ENCODE results near the gene EMP2. TPM values are rescaled to one million over a fixed set of nuclear protein-coding genes. Genes with fewer than 3 reads are reported as not detected.
"Not testable (repeated sequence)": the region's sequence is repeated elsewhere in the genome, so short reads cannot be mapped to it uniquely, and the experiment has no call there.

The EMP2 gene
- total RNA-seq, 1 donor: 31.1 TPM

DNA sequence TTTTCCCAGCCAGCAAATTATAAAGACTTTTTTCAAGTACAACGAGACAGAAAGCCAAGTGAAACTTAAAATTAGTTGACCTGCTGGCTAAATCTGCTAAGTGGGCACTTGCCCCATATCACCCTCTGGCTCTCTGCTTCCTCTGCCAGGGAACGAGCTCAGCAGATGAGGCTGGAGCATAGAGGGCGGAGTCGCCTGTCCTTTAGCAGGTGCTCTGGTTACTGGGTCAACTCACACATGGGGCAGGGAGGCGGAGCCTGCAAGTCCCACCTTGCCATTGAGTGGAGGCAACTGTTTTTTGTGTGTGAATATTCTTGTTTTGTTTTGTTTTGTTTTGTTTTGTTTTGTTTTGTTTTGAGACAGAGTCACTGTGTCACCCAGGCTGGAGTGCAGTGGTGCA is 62.5 kb downstream of the EMP2 start:
- no peak overlapping the region for H3K4me3 ChIP-seq (ENCODE audit: low read depth, low read length)
- no peak for DNase-seq (ENCODE audit: low read depth)
- TF ChIP-seq, protein P1, sequence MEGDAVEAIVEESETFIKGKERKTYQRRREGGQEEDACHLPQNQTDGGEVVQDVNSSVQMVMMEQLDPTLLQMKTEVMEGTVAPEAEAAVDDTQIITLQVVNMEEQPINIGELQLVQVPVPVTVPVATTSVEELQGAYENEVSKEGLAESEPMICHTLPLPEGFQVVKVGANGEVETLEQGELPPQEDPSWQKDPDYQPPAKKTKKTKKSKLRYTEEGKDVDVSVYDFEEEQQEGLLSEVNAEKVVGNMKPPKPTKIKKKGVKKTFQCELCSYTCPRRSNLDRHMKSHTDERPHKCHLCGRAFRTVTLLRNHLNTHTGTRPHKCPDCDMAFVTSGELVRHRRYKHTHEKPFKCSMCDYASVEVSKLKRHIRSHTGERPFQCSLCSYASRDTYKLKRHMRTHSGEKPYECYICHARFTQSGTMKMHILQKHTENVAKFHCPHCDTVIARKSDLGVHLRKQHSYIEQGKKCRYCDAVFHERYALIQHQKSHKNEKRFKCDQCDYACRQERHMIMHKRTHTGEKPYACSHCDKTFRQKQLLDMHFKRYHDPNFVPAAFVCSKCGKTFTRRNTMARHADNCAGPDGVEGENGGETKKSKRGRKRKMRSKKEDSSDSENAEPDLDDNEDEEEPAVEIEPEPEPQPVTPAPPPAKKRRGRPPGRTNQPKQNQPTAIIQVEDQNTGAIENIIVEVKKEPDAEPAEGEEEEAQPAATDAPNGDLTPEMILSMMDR (IDR thresholded peaks at IDR 0.05; ENCODE audit: insufficient read depth, low read length): no peak

DNA sequence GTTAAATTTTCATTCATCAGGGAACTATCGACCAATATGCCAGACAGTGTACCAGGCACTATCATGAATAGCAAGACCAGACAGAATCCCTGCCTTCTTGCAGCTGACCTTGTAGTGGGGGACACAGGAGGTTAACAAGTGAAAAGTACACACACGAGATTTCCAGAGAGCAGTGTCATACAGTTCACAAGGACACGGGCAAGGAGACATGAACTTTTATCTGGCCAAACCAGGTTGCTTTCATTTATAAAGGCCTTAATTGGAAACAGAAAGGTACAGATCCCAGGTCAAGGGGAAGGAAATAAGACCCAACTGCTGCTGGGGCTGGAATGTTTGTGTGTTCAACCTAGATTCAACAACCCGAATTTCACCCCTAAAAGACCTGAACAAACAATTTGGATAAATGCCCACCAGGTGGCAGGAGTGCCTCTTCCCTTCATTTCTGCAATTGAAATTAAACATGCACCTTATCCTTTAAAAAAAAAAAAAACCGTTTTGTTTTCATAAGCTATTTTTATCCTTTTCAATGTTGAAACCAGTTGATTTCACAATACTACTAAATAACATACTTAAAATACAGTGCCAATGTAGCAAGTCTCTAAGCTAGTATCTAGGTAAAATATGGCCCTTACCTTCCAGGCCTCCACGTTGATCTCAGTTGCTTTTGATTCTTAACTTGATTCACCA is 65.9 kb downstream of the EMP2 start:
- TF ChIP-seq, protein P1 (IDR thresholded peaks at IDR 0.05; ENCODE audit: insufficient read depth, low read length): peak; percentile 48
- no peak overlapping the region for H3K4me3 ChIP-seq (ENCODE audit: low read depth, low read length)
- DNase-seq (ENCODE audit: low read depth): peak; percentile 84

DNA sequence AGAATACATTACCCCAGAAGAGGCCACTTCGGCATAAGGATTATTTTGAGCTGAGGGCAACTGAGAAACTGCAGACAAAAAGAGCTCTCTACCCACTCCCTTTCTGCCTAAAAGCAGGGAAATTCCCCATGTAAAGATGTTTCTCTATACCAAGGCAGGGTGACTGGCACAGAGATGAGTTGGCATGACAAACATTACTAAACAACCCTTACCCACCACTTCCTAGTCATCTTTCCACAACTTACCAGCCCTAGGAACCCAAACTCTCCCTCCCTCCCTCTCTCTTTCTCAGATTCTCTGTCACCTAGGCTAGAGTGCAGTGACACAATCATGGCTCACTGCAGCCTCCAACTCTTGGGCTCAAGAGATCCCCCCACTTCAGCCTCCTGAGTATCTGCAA is 68.6 kb downstream of the EMP2 start:
- no peak overlapping the region for H3K4me3 ChIP-seq (ENCODE audit: low read depth, low read length)
- no peak for DNase-seq (ENCODE audit: low read depth)
- TF ChIP-seq, protein P1 (IDR thresholded peaks at IDR 0.05; ENCODE audit: insufficient read depth, low read length): no peak

DNA sequence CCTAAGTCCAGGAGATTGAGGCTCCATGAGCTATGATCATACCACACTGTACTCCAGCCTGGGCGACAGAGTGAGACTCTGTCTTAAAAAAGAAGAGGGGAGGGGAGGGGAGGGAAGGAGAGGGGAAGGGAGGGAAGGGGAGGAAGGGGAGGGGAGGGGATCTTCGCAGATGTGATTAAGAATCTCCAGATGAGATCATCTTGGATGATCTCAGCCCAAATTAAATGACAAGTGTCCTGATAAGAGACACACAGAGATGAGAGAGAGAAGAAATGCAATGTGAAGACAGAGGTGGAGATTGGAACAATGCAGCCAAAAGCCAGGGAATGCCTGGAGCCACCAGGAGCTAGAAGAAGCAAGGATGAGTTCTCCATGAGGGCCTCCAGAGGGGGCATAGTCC is 70.1 kb downstream of the EMP2 start:
- no peak overlapping the region for H3K4me3 ChIP-seq (ENCODE audit: low read depth, low read length)
- TF ChIP-seq, protein P1 (IDR thresholded peaks at IDR 0.05; ENCODE audit: insufficient read depth, low read length): no peak
- DNase-seq (ENCODE audit: low read depth): no peak

DNA sequence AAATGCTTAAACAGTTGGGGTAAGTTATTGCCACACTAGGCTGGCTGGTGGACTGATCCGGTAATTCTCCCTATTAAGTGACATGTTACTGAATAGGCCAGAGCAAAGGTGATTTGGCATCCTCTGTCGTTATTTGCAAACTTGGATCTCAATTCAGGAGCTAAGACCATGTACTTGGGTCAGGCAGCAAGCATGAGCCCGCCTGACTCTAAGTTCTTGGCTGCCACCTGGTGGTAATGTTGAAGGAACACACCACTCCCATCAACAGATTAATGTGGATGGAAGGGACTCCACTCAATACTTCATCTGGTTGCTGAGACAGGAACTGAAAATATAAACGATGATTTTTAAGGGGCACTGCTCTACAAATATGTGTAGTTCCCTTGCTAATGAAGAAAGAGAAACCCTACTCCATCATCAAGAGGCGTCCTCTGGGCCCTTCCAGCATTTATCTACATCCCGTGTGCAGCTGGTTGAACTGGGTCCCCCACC is 70.8 kb downstream of the EMP2 start:
- DNase-seq (ENCODE audit: low read depth): peak; percentile 86
- TF ChIP-seq, protein P1 (IDR thresholded peaks at IDR 0.05; ENCODE audit: insufficient read depth, low read length): peak; percentile 77
- no peak overlapping the region for H3K4me3 ChIP-seq (ENCODE audit: low read depth, low read length)

DNA sequence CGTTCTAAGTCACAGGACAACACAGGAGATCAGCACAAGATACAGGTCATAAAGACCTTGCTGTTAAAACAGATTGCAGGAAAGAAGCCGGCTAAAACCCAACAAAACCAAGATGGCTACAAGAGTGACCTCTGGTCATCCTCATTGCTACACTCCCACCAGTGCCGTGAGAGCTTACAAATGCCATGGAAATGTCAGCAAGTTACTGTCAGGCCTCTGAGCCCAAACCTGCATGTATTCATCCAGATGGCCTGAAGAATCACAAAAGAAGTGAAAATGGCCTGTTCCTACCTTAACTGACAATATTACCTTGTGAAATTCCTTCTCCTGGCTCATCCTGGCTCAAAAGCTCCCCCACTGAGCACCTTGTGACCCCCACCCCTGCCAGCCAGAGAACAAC is 75.1 kb downstream of the EMP2 start:
- H3K4me3 ChIP-seq (ENCODE audit: low read depth, low read length); DNase-seq (ENCODE audit: low read depth): not testable (repeated sequence)

DNA sequence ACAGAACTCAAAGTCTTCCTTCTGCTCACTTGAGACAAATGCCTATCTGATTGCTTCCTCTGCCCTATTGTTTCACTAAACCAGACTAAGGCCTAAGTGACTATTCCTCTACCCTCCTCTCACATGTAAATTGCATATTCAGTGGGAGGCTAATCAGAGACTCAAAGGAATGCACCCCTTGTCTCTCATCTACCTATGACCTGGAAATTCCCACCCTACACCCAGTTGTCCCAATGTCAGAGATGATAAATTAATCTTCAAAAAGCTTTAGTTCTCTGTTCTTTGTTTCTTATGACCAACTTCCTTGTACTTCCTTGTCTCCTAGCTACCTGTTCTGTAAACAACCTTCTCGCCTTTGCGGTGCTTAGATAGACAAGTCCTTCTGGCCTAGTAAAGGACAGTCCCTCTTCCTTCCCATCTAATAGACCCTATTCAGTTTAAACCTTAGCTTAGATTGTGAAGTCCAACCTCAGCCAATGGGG is 76.0 kb downstream of the EMP2 start:
- TF ChIP-seq, protein P1 (IDR thresholded peaks at IDR 0.05; ENCODE audit: insufficient read depth, low read length): no peak

More for the DNA sequence above, 76.0 kb downstream of the EMP2 start:
- DNase-seq (ENCODE audit: low read depth): no peak
- no peak overlapping the region for H3K4me3 ChIP-seq (ENCODE audit: low read depth, low read length)

All from fibroblast of the aortic adventitia (primary cell).